ENCODE results near the gene NAGPA.

The NAGPA gene

DNA sequence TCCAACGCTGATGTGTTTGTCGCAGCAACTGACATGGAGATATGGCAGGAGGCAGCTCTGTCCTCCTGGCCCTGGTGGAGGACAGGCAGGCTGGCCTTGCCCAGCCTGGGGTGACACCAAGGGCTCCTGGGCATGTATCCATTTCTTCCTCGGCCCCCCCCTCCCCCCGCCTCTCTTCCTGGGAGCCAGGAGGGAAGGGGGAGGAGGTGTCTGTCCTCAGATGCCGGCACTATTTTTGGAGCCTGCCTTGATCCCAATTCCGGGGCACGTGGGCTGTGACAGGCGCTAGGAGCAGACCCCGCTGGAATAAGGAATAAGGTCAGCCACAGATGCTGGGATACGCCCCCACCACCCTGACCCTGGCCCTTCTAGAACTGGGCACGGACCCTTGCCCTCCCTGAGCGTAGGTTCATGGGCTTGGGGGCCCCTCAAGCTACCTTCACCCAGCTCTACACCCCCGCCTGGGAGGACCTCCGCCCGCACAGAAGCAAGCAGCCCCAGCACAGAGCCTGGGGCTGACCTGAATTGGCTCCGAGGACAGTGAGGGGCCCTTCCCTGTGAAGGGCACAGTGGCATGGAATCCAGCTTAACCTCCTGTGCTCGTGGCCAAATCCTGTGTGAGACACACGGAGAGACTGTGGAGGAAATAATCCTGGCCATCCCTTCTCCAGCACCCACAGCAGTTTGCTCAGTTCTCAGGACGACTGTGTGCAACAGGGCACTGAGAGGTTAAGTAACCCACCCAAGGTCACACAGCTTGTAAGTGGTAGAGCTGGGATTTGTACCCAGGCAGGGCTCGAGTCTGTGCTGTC lies 51.5 kb downstream of the NAGPA start:
- in situ Hi-C loops (cut with HindIII; ENCODE audit: low pct_unique_long_range_greater_than_20kb, low sequenced_read_pairs), result no loop called here
- no peak for TF ChIP-seq JUND (IDR thresholded peaks at IDR 0.05; ENCODE audit: low read depth)
- no peak for DNase-seq (ENCODE audit: low read depth in 1 of 2, low spot score in 1 of 2)

DNA sequence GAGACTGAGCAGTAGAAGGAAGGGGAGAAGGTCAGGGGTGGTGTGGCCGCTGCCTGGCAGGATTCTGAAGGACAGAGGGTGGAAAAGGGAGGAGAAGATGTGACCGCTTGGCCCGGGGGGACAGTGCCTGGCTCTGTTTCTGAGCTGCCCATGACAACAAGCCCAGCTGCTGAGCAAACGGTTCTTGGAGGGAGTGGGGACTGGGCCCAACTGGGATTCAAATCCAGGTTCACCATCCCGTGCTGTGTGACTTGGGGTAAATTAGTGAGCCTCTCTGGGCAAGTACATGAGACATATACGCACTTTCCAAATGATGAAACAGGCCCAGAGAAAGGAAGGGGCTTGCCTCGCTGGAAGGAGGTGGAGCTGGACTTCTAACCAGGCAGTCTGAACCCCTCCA lies 52.3 kb downstream of the NAGPA start:
- TF ChIP-seq JUND (IDR thresholded peaks at IDR 0.05; ENCODE audit: low read depth), result no peak
- in situ Hi-C loops (cut with HindIII; ENCODE audit: low pct_unique_long_range_greater_than_20kb, low sequenced_read_pairs), result no loop called here
- DNase-seq (ENCODE audit: low read depth in 1 of 2, low spot score in 1 of 2), result no peak

DNA sequence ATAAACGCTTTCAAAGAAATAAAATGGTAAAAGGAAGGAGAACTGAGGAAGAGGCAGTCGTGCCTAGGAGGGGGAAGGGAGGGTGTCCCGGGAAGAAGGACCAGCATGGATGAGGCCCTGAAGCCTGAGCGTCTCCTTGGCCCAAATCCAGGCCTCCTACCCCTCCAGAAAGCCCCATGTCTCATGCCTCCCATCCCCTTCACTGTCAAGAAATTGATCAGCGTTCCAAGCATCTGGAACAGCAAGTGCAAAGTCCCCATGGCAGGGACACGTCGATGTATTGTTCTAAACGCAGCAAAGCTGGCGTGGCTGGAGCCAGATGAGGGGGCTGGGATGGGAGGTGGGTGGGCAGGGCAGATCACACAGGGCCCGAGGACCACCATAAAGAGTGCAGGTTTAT lies 53.0 kb downstream of the NAGPA start:
- DNase-seq (ENCODE audit: low read depth in 1 of 2, low spot score in 1 of 2), result no peak
- TF ChIP-seq JUND (IDR thresholded peaks at IDR 0.05; ENCODE audit: low read depth), result no peak
- in situ Hi-C loops (cut with HindIII; ENCODE audit: low pct_unique_long_range_greater_than_20kb, low sequenced_read_pairs), result no loop called here

DNA sequence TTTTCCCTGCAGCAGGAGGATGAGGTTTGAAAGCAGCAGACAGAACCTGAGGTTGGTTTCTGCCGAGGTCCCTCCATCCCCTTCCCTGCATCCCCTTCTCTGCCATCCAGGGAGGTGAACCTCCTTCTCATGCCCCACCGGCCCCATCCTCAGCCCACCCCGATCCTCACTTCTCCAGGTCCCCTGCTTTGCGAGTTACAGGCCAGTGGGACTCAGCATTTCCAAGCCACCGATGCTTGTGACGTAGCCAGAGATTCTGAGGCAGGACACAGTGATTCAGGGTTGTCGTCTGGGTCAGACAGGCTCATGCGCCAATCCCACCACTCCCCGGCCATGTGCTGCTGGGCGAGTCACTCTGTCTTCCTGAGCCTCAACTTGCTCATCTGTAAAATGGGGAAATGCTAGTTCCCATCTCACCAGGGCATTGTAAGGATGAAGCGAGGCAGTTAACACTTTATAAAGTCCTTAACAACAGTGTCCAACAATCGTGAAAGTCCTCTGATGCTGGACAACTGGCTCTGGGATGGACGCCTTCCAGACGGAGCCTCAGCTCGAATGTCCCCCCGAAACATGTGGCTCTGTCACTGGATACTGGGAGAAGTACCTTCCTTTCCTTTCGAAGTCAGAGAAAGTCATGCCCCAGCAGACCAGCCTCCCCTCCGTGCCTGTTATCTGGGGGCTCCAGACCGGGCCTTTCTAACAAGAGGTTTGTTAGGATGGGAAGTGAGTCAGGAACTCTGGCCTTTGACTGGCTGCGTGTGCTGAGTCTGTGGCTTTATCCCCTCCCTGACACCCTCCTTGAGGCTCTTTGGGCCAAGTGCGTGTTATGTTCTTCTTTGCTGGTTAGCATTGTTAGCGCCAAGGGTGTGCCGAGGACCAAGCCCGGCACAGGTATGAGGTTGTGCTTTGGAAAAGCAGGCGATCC lies 53.7 kb downstream of the NAGPA start:
- no peak for DNase-seq (ENCODE audit: low read depth in 1 of 2, low spot score in 1 of 2)
- TF ChIP-seq JUND (IDR thresholded peaks at IDR 0.05; ENCODE audit: low read depth), result no peak
- in situ Hi-C loops (cut with HindIII; ENCODE audit: low pct_unique_long_range_greater_than_20kb, low sequenced_read_pairs), result no loop called here

DNA sequence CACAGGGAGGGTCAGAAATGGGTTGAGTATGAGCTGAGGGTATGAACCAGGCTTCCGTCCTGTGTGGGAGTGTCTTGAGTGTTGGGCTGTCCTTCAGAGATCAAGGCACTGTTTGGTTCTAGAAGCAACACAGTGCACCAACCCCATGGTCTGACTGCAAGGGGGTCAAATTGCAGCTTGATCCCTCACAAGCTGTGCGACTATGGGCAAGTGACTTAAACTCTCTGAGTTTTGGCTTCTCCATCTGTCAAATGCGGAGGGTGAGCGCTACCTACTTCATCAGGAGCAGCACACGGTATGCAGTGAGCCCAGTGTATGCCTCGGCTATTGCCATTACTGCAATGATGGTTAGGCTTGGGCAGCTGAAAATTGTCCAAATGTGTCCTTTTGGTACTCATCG lies 54.6 kb downstream of the NAGPA start:
- in situ Hi-C loops (cut with HindIII; ENCODE audit: low pct_unique_long_range_greater_than_20kb, low sequenced_read_pairs), result no loop called here
- TF ChIP-seq JUND (IDR thresholded peaks at IDR 0.05; ENCODE audit: low read depth), result no peak
- DNase-seq (ENCODE audit: low read depth in 1 of 2, low spot score in 1 of 2), result no peak

DNA sequence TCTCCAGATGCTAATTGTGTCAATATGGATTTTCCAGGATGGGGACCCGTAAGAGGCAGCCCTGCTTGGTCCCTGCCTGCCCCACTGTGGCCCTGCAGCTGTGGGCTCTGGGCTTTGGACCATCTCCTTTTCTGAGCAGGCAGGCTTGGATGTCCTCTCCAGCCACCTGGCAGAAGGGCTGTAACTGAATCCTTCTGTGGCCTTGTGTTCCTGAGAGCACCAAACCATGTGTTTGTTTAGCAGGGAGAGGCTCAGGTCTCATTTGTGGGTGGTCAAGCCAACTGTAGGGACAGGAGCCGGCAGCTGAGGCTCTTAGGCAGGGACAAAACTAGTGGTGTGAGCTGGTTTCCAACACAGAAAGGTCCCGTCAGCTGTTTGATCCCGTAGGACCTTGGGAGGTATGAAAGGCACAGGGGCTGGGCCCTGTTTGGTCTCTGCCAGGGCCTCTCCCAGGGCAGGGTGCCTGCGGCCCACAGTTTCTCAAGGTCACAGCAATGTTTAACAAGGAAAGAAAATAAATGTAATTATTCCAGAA lies 57.1 kb downstream of the NAGPA start:
- in situ Hi-C loops (cut with HindIII; ENCODE audit: low pct_unique_long_range_greater_than_20kb, low sequenced_read_pairs), result no loop called here
- no peak for TF ChIP-seq JUND (IDR thresholded peaks at IDR 0.05; ENCODE audit: low read depth)
- DNase-seq (ENCODE audit: low read depth in 1 of 2, low spot score in 1 of 2), result no peak

DNA sequence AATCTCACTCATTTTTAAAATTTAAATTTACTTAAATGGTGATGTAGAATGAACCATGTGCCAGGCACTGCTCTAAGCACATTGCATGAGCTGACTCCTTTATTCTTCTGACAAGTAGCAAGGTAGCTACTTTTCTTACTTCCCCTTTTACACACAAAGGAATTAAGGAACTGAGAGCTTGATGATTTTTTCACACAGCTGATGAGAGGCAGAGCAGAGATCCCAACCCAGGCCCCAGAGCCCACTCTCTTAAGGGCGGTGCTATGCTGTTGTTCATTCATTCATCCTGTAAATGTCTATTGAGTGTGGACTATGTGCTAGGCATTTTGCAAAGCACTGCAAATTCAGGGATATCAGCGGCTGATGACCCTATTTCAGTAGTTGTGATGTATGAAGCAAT lies 57.7 kb downstream of the NAGPA start:
- no peak for TF ChIP-seq JUND (IDR thresholded peaks at IDR 0.05; ENCODE audit: low read depth)
- no peak for DNase-seq (ENCODE audit: low read depth in 1 of 2, low spot score in 1 of 2)

More for the DNA sequence above, 57.7 kb downstream of the NAGPA start:
- in situ Hi-C loops (cut with HindIII; ENCODE audit: low pct_unique_long_range_greater_than_20kb, low sequenced_read_pairs), result no loop called here
